GM19043 (cell line): ENCODE measurements around the gene MICU2.

ENCODE experiments used
- ATAC-seq: cut with Tn5 transposase; IDR thresholded peaks from one replicate; pipeline ENCODE4 v1.9.1; 2021; ENCODE audit warnings: low read depth; ENCODE audit not compliant: unreplicated experiment

Gene MICU2

DNA sequence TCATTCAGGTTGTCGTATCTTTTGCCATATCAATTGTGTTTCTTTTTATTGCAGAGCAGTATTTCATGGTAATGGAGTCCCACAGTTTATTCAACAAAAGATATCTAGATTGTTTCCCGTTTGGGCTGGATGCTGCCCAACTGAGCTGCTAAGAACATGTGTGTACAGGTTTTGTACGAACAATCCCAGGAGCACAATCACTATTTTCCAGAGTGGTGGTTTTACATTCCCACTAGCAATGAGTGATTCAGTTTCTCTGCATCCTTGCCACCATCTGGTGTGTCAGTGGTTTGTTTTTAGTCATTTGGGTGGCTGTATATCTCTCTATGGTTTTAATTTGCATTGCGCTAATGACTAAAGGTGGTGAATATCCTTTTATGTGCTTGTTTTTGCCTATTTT, 92.1 kb downstream of the MICU2 start:
- no peak for ATAC-seq

- no peak for ATAC-seq
These were observed 99.6 kb downstream of the MICU2 start for GRCh38 chr13:21504379-21504778.

DNA sequence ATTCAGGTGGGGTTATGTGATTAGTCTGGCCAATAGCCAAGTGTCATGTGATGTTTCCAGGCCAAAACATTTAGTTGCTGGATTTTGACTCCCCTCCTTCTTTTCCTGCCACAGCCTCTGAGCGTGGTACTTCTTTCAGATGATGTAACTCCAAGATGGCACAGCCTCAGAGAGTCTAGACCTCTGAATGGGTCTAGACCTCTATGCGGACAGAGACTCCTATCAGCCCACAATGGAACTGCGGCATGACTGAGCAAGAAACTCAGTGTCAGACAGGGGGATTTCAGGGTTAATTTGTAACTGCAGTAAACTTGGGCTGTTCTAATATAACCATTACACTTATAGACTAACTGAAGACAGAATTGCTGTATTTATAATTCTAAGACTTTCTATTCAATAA, 102.3 kb downstream of the MICU2 start:
- no peak for ATAC-seq

GRCh38 chr13:21486322-21486721, 117.6 kb downstream of the MICU2 start:
- no peak for ATAC-seq

GRCh38 chr13:21483748-21484147, 120.2 kb downstream of the MICU2 start:
- no peak for ATAC-seq

DNA sequence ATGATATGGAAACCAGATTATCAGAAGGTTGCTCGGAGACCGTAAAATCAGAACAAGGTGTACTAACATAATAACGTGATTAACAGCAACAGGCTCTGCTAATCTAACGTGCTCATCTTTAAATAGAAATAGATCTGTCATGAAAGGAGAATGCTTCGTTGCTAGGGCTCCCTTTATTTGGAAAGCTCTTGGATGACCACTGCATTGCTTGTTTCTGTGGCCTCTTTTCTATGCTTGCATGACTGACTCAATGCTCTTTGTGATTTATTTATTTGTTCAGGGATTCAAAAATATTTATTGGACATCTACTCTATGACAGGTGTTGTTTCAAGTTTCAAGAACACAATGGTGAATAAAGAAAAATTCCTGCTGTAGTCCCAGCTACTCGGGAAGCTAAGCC, 122.6 kb downstream of the MICU2 start:
- ATAC-seq, result no peak

- no peak for ATAC-seq
These were observed 124.8 kb downstream of the MICU2 start for GRCh38 chr13:21478881-21479808.

DNA sequence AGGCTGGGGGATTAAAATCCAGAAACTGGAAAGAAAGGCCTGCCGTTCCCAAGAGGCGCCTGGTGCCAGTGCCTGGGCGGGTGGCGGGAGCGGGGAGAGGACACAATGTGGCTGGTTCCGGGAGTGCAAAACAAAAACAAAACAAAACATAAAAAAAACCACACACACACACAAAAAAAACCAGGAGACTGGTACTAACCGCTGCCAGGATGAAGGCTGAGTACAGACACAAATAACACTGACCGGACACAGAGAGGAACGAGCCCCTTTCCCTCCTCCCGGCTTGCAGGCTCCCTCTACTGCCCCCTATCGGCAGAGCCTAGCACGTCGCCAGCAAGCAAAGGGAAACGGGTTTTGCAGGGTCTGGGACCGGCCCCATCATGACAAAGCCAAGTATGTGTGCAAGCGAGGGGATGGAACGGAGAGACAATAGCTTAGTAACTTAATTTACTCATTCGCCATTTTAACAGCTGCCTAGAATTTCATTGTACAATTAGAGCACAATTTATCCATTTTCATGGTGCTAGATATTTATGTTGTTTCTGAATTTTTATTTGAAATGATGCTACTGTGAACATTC, 127.0 kb downstream of the MICU2 start:
- peak; percentile 88 for ATAC-seq

DNA sequence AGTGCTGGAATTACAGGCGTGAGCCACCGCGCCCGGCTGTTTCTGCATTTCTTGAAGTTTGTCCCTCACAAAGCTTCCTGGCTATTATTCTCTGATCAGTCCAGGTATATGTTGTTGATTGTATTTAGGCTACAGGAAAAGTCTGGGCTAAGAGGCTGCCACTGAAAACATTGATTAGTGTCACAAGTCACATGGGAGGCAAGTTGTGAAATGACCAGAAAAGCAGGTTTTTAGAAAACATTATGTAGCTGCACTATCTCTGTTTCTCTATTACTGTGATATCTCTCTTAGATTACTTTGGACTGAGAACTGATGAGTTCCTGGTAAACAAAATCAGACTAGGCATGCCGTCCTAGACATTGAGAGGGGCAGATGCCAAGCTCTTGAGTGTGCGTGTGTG, 128.9 kb downstream of the MICU2 start:
- ATAC-seq, result no peak

- ATAC-seq, result no peak
These were observed 133.2 kb downstream of the MICU2 start for GRCh38 chr13:21470785-21471184.

GRCh38 chr13:21466527-21466926, 137.4 kb downstream of the MICU2 start:
- ATAC-seq, result no peak

DNA sequence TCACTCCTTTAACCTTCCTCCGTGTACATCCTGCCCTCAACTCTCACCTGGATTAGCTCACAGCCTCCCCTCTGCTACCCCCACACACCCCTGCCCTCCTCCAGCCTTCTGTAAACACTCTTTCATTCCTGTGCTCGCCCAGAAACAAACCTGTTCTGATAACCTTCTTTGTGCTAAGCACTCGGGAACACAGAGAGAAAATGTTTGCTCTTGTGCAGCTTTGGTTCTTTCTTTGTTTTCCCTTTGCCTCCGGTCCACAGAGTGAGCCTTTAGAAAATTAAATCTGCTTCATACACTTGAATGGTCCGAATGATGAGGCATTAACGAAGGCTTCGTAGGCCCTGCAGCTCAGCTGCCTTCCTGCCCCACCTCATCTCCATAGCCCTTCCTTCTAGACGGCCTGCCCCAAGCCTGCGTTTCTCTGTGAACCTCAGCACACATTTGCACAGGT, 138.2 kb downstream of the MICU2 start:
- no peak for ATAC-seq

- no peak for ATAC-seq
These were observed 140.5 kb downstream of the MICU2 start for GRCh38 chr13:21463424-21463823.

GRCh38 chr13:21461131-21461530, 142.8 kb downstream of the MICU2 start:
- ATAC-seq, result no peak

- peak; percentile 84 for ATAC-seq
These were observed 144.9 kb downstream of the MICU2 start, which contains the start of gene ZDHHC20 for GRCh38 chr13:21458813-21459701. TSS of gene ZDHHC20 (minus strand) at chr13:21459303. CDS start at chr13:21459171, 132 bp downstream.

GRCh38 chr13:21458451-21458812, 145.5 kb downstream of the MICU2 start:
- peak; percentile 39 for ATAC-seq

DNA sequence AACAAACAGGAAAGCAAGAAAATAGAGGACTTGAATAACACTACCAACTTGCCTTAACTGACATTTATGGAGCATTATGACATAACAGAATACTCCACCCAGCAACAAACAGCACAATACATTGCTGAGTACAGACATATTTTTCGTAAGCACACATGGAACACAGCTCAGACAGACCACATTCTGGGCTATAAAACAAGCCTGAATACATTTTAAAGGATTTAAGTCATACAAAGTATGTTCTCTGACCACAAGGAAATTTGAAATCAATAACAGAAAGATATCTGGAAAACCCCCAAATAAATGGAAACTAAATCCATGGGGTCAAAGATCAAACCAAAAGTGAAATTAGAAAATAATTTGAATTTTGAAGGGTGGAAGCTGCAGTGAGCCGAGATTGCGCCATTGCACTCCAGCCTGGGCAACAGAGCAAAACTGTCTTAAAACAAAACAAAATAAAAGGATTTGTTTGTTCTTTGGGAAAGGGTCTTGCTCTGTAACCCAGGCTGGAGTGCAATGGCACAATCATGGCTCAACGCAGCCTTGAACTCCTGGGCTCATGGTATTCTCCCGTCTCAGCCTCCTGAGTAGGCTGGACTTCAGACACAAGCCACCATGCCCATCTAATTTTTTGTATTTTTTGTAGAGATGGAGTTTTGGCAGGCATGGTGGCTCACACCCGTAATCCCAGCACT, 150.4 kb downstream of the MICU2 start:
- ATAC-seq, result no peak

GRCh38 chr13:21450936-21451335, 153.0 kb downstream of the MICU2 start:
- no peak for ATAC-seq

DNA sequence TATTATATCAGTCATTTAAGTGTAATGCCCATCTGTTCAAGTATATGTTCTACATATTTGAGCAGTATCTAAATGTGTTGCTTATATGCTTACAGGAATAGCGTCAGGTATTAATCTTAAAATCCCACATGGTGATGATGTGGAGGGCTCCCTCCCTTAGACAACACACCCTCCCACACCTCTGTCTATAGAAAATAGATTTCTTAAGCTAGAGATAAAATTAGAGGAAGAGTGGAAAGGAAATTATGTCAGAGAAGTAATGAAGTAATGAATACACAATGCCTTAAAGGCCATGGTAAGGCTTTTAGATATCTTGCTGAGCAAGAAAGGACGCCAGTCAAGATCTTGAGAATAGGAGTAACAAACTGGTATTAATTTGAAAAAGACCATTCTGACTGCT, 157.3 kb downstream of the MICU2 start:
- ATAC-seq, result no peak

DNA sequence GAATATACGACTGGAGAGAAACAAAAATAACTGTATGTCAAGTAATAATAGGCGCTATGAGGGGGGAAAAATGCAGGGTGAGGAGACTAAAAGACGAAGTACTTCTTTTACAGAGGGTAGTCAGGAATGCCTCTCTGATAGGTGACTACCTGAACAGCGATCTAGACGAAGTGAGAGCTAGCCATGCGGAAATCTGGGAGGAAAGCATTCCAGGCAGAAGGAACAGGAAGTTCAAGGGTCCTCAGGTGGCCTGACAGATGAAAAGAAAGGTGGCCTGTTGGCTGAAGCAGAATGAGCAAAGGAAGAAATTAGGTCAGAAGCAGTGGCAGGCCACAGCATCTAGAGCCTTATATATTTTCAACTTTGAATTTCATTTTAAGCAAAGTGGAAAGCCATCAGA, 158.2 kb downstream of the MICU2 start:
- no peak for ATAC-seq
